ENCODE results near the gene LCP2.

Gene LCP2

DNA sequence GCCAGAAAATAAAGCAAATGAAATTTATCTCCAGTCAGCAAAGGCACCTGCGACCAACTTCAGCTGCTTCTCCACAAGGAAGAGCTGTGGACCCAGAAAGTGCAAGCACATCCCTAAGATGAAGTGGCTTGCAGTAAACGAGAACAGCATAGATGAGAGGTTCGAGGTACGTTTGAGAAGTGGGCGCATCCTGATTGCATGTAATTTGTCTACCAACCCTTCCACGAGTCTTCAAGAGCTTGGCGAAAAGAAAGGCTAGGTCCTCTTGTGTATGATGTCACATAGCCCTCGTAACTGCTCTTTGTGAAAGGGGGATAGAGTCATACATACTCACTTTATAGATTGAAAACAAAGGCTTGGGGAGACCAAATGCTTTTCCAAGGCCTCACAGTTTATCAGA is 6.0 kb upstream of the LCP2 start:
- Histone ChIP-seq H3K27me3 (ENCODE audit: control insufficient read depth, insufficient read depth, low read length) (no peaks in the 10 kb centered on the region), H3K4me3 (ENCODE audit: low read length) (no peak overlapping the region), H3K36me3 (ENCODE audit: insufficient read depth, low read length) (no peaks in the 10 kb centered on the region), H3K4me1 (ENCODE audit: control insufficient read depth, insufficient read depth, low read length) (no peaks in the 10 kb centered on the region), H3K9ac (ENCODE audit: low read depth, low read length) (no peak overlapping the region), H3K9me3 (replicated peaks; ENCODE audit: low read length) (no peaks in the 10 kb centered on the region), H3K4me2 (ENCODE audit: low read length) (no peak overlapping the region)

- Histone ChIP-seq H3K9ac (ENCODE audit: low read depth, low read length) (no peak overlapping the region), H3K9me3 (replicated peaks; ENCODE audit: low read length) (no peaks in the 10 kb centered on the region), H3K4me3 (ENCODE audit: low read length) (no peak overlapping the region), H3K4me2 (ENCODE audit: low read length) (no peak overlapping the region), H3K36me3 (ENCODE audit: insufficient read depth, low read length) (no peaks in the 10 kb centered on the region), H3K27me3 (ENCODE audit: control insufficient read depth, insufficient read depth, low read length) (no peaks in the 10 kb centered on the region), H3K4me1 (ENCODE audit: control insufficient read depth, insufficient read depth, low read length) (no peaks in the 10 kb centered on the region)
Observed at GRCh38 chr5:170302653-170303501, 5.3 kb upstream of the LCP2 start.

DNA sequence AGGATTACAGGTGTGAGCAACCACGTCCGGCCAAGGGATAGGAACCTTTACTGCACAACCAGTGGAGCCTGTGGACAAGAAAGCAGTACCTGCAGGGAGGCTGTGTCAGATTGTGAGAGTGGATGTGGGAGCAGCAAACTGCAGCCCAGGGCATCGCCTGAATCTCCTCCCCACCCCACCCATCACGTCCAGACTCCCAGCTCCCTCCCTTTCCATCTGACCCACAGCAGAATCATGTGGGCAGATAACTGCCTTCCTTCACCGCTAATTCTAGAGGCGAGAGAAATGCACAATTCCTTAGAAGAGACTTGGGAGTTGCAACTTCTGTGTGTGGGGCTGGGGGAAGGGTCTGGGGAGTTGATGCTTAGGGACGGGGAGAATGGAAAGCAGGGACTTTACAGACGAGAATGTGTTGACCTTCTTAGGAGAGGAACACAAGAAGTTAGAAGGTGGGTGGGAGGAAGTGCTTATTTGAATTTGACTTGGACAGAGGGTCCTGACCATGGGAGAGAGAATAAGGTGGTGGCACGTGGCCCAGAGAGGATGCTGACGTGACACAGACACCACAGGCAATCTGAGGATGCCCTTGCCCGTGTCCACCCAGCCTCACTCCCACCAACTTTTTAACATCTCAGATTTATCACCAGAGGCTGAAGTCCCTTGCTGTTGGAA is 4.5 kb upstream of the LCP2 start:
- no peak overlapping the region for H3K4me3 ChIP-seq (ENCODE audit: low read length)
- no peaks in the 10 kb centered on the region for H3K9me3 ChIP-seq (replicated peaks; ENCODE audit: low read length)
- H3K36me3 ChIP-seq (ENCODE audit: insufficient read depth, low read length) = no peaks in the 10 kb centered on the region
- H3K4me1 ChIP-seq (ENCODE audit: control insufficient read depth, insufficient read depth, low read length) = no peaks in the 10 kb centered on the region
- H3K27me3 ChIP-seq (ENCODE audit: control insufficient read depth, insufficient read depth, low read length) = no peaks in the 10 kb centered on the region
- no peak overlapping the region for H3K9ac ChIP-seq (ENCODE audit: low read depth, low read length)
- H3K4me2 ChIP-seq (ENCODE audit: low read length) = no peak overlapping the region

- Histone ChIP-seq H3K4me2 (ENCODE audit: low read length) (no peak overlapping the region), H3K36me3 (ENCODE audit: insufficient read depth, low read length) (no peaks in the 10 kb centered on the region), H3K9ac (ENCODE audit: low read depth, low read length) (no peak overlapping the region), H3K9me3 (replicated peaks; ENCODE audit: low read length) (no peaks in the 10 kb centered on the region), H3K27me3 (ENCODE audit: control insufficient read depth, insufficient read depth, low read length) (no peaks in the 10 kb centered on the region), H3K4me1 (ENCODE audit: control insufficient read depth, insufficient read depth, low read length) (no peaks in the 10 kb centered on the region), H3K4me3 (ENCODE audit: low read length) (no peak overlapping the region)
Observed at GRCh38 chr5:170301149-170301548, 3.6 kb upstream of the LCP2 start.

DNA sequence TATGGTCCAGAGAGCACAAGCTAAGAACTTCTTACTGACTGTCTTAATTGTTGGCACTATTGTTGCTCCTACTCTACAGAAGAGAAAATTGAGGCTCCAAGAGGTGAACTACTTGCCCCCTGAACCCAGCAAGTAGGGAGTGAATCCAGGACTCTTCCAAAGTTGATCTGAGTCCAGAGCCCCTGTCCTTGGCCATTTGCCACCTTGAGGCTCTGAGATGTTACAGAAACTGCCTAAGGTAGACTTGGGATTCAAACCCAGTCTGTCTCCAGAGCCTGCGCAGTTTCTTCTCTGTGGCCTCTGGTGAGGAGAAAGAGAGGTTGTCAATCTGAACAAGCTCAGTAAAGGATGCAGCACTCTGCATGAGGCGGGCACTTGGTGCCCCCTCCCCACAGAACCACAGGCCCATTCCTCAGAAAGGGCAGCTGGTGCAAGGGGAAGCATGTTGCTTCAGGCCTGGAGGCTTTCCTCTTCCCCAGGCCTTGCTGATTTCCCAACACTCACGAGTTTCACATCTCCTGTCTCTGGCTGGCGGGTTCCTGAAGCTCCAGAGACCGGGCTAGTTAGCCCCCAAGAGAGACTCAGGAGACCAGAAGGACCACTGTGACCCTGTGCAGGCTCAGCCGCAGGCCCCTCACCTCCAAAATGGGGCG is 2.9 kb upstream of the LCP2 start:
- Histone ChIP-seq H3K9me3 (replicated peaks; ENCODE audit: low read length) (no peaks in the 10 kb centered on the region), H3K4me3 (ENCODE audit: low read length) (no peak overlapping the region), H3K4me2 (ENCODE audit: low read length) (no peak overlapping the region), H3K27me3 (ENCODE audit: control insufficient read depth, insufficient read depth, low read length) (no peaks in the 10 kb centered on the region), H3K4me1 (ENCODE audit: control insufficient read depth, insufficient read depth, low read length) (no peaks in the 10 kb centered on the region), H3K9ac (ENCODE audit: low read depth, low read length) (no peak overlapping the region), H3K36me3 (ENCODE audit: insufficient read depth, low read length) (no peaks in the 10 kb centered on the region)

DNA sequence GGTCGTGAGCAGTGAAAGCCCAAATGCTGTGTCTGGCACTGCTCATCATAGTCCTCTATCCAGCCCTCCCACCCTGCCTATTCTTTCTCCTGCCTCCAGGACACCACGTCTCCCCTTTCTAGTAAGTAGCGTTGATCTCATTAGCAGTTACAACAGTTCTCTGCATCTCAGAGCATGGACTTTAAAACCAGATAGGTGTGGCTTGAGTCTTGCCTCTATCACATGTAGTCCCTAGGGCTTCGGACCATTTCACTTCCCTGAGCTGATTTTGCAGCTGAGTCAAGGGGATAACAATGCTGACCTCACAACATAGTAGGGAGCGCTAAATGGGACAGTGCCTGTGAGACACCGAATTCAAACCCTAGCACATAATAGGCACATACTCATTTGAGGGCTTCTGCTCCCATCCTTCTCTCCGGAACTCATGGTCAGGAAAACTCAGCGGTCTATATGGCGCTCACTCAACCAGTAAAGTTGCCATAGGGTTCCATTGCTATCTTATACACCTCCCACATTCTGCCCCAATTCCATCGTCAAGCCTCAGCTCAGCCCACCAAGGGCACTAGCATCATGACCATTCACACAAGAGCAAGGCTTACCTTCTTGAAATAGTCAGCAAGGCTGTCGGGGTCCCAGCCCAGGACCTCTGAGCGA is 515 bp downstream of the LCP2 start:
- no peak overlapping the region for H3K4me3 ChIP-seq (ENCODE audit: low read length)
- H3K36me3 ChIP-seq (ENCODE audit: insufficient read depth, low read length) = no peaks in the 10 kb centered on the region
- H3K4me2 ChIP-seq (ENCODE audit: low read length) = no peak overlapping the region
- peaks cover 3% of the 10 kb centered on the region for H3K27me3 ChIP-seq (ENCODE audit: control insufficient read depth, insufficient read depth, low read length)
- H3K4me1 ChIP-seq (ENCODE audit: control insufficient read depth, insufficient read depth, low read length) = no peaks in the 10 kb centered on the region
- H3K9ac ChIP-seq (ENCODE audit: low read depth, low read length) = no peak overlapping the region
- H3K9me3 ChIP-seq (replicated peaks; ENCODE audit: low read length) = no peaks in the 10 kb centered on the region

- H3K9me3 ChIP-seq (replicated peaks; ENCODE audit: low read length) = no peaks in the 10 kb centered on the region
- no peak overlapping the region for H3K4me2 ChIP-seq (ENCODE audit: low read length)
- H3K36me3 ChIP-seq (ENCODE audit: insufficient read depth, low read length) = no peaks in the 10 kb centered on the region
- no peaks in the 10 kb centered on the region for H3K4me1 ChIP-seq (ENCODE audit: control insufficient read depth, insufficient read depth, low read length)
- H3K9ac ChIP-seq (ENCODE audit: low read depth, low read length) = no peak overlapping the region
- H3K4me3 ChIP-seq (ENCODE audit: low read length) = no peak overlapping the region
- peaks cover 3% of the 10 kb centered on the region for H3K27me3 ChIP-seq (ENCODE audit: control insufficient read depth, insufficient read depth, low read length)
Observed at GRCh38 chr5:170296036-170296934, 1.3 kb downstream of the LCP2 start.

DNA sequence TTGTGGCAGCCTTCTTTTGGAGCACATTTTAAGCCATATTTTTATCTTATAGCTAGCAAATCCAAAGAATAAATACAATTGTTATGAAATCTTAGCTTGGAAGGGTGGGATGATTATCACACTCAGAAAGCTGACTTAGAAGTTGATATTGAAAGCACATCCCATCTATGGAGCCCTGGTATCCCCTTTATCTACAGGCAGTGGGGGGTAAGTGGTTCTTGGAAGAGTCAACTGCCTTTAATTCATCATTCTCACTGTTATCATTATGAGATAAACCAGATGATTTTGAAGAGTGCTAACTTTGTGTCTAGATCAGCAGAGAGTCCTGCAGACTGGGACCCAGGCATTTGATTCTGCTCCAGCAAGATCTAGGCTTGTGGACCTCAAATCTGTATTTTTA is 3.0 kb downstream of the LCP2 start:
- Histone ChIP-seq H3K27me3 (ENCODE audit: control insufficient read depth, insufficient read depth, low read length) (peaks cover 3% of the 10 kb centered on the region), H3K4me3 (ENCODE audit: low read length) (no peak overlapping the region), H3K9ac (ENCODE audit: low read depth, low read length) (no peak overlapping the region), H3K9me3 (replicated peaks; ENCODE audit: low read length) (no peaks in the 10 kb centered on the region), H3K4me1 (ENCODE audit: control insufficient read depth, insufficient read depth, low read length) (no peaks in the 10 kb centered on the region), H3K4me2 (ENCODE audit: low read length) (no peak overlapping the region), H3K36me3 (ENCODE audit: insufficient read depth, low read length) (no peaks in the 10 kb centered on the region)

GRCh38 chr5:170294057-170294456 is 3.5 kb downstream of the LCP2 start:
- no peaks in the 10 kb centered on the region for H3K36me3 ChIP-seq (ENCODE audit: insufficient read depth, low read length)
- peaks cover 3% of the 10 kb centered on the region for H3K27me3 ChIP-seq (ENCODE audit: control insufficient read depth, insufficient read depth, low read length)
- H3K4me2 ChIP-seq (ENCODE audit: low read length) = no peak overlapping the region
- no peaks in the 10 kb centered on the region for H3K9me3 ChIP-seq (replicated peaks; ENCODE audit: low read length)
- no peak overlapping the region for H3K4me3 ChIP-seq (ENCODE audit: low read length)
- H3K9ac ChIP-seq (ENCODE audit: low read depth, low read length) = no peak overlapping the region
- no peaks in the 10 kb centered on the region for H3K4me1 ChIP-seq (ENCODE audit: control insufficient read depth, insufficient read depth, low read length)

GRCh38 chr5:170293273-170293672 is 4.3 kb downstream of the LCP2 start:
- H3K4me3 ChIP-seq (ENCODE audit: low read length) = no peak overlapping the region
- no peaks in the 10 kb centered on the region for H3K36me3 ChIP-seq (ENCODE audit: insufficient read depth, low read length)
- H3K27me3 ChIP-seq (ENCODE audit: control insufficient read depth, insufficient read depth, low read length) = peaks cover 3% of the 10 kb centered on the region
- no peaks in the 10 kb centered on the region for H3K9me3 ChIP-seq (replicated peaks; ENCODE audit: low read length)
- no peaks in the 10 kb centered on the region for H3K4me1 ChIP-seq (ENCODE audit: control insufficient read depth, insufficient read depth, low read length)
- H3K9ac ChIP-seq (ENCODE audit: low read depth, low read length) = no peak overlapping the region
- no peak overlapping the region for H3K4me2 ChIP-seq (ENCODE audit: low read length)

Measured in skeletal muscle satellite cell (primary cell).